Spleen (tissue), 7 donors: ENCODE measurements around the gene HDAC4.

Experiments
- CTCF ChIP-seq, 11 experiments: fragments of 200-600 bp in 7 of 11; fragments of 450-650 bp in 4 of 11; sonication (generic) in 4 of 11; IDR thresholded peaks in 8 of 11; conservative IDR thresholded peaks in 3 of 11; 1 replicate in 7 of 11; 2 replicates in 4 of 11; pipeline versions ENCODE4 v1.4.0 to v1.8.0; 2016 to 2021; ENCODE audit warnings: antibody characterized with exemption in 11 of 11, inconsistent platforms in 4 of 11, mild to moderate bottlenecking in 1 of 11
- POLR2A ChIP-seq, 3 donors: fragments of 450-650 bp; IDR thresholded peaks; one replicate each; pipeline ENCODE4 v1.5.1; 2017; ENCODE audit warnings: antibody characterized with exemption in 3 of 3, mild to moderate bottlenecking in 1 of 3
- POLR2AphosphoS5 ChIP-seq, 3 donors: sonication (generic); formaldehyde crosslinking; IDR thresholded peaks; one replicate each; pipeline ENCODE4 v1.5.1; 2017; ENCODE audit warnings: antibody characterized with exemption in 3 of 3
- donor health status: DM: no; HTN: no; CAD: no; lungs with moderate emphysema.
- donor health status: DM: no; HTN: no; CAD: no.
- donor health status: DM: no; HTN: no; CAD: no.

- TF ChIP-seq POLR2AphosphoS5 (IDR thresholded peaks at IDR 0.05) = no peak
- no peak for TF ChIP-seq CTCF (IDR thresholded peaks at IDR 0.05 in 8 of 11, conservative IDR thresholded peaks at IDR 0.05 in 3 of 11)
- TF ChIP-seq POLR2A (IDR thresholded peaks at IDR 0.05) = no peak
These were observed 379.0 kb downstream of the HDAC4 start for GRCh38 chr2:239021651-239022436.
